Measurements from ENCODE around the gene TMOD2. TPM values are rescaled to one million over a fixed set of nuclear protein-coding genes. Genes with fewer than 3 reads are reported as not detected.

Gene TMOD2
- 54.2 TPM for total RNA-seq

GRCh38 chr15:51750792-51751696 is at the start of gene TMOD2:
TMOD2 (plus strand) TSS chr15:51751597; CDS start chr15:51766442, 14,845 bp downstream.

GRCh38 chr15:51737522-51738305 is 13.7 kb upstream of the TMOD2 start, which contains the start of gene LYSMD2:
LYSMD2 (minus strand) TSS chr15:51737655; CDS start chr15:51737622, 33 bp downstream.

GRCh38 chr15:51829376-51830275 is 78.2 kb downstream of the TMOD2 start, which contains the start of gene TMOD3:
TMOD3 (plus strand) TSS chr15:51829653; CDS start chr15:51862885, 33,232 bp downstream.

Other genes starting within 250 kb of the TMOD2 start
- gene DMXL2, start 128.8 kb upstream of the TMOD2 start, total RNA-seq = 162 TPM
- 36.4 TPM for gene SCG3, start 70.1 kb upstream of the TMOD2 start, total RNA-seq
- 11.4 TPM for gene LYSMD2, start 13.9 kb upstream of the TMOD2 start, total RNA-seq
- gene TMOD3, start 78.1 kb downstream of the TMOD2 start, total RNA-seq = 33.8 TPM
- gene LEO1, start 220.2 kb downstream of the TMOD2 start, total RNA-seq = 45.1 TPM

Data from camera-type eye (tissue), 1 donor.